Small intestine (tissue), 7 donors: ENCODE measurements around the gene KCNQ5. TPM values are rescaled to one million over a fixed set of nuclear protein-coding genes. Genes with fewer than 3 reads are reported as not detected.
"Not testable (repeated sequence)": the region's sequence is repeated elsewhere in the genome, so short reads cannot be mapped to it uniquely, and the experiment has no call there.

ENCODE experiments used
- DNase-seq, 2 donors: peaks; one replicate each; pipeline versions ENCODE4 v3.0.0 to v3.0.0-alpha.2; 2013
- FAIRE-seq: peaks from 2 replicates; lab custom pipeline; 2012; peaks lifted over from hg19 to GRCh38; lab: Jason Lieb, UNC
- H3K27ac ChIP-seq, 3 donors: one replicate each; pipeline ENCODE4 v1.5.1; 2013; ENCODE audit warnings: low read length in 2 of 3, mild to moderate bottlenecking in 2 of 3, control low read depth in 1 of 3, inconsistent platforms in 1 of 3, low read depth in 1 of 3, moderate library complexity in 1 of 3
- H3K27me3 ChIP-seq, 3 donors: one replicate each; pipeline ENCODE4 v1.6.1; 2013; ENCODE audit warnings: low read length in 3 of 3, inconsistent platforms in 1 of 3; ENCODE audit not compliant: control insufficient read depth in 3 of 3, insufficient read depth in 3 of 3
- H3K36me3 ChIP-seq, 3 donors: one replicate each; pipeline ENCODE4 v1.6.1; 2013; ENCODE audit warnings: low read length in 3 of 3, inconsistent platforms in 1 of 3, low read depth in 1 of 3, mild to moderate bottlenecking in 1 of 3, moderate library complexity in 1 of 3; ENCODE audit not compliant: control insufficient read depth in 3 of 3, insufficient read depth in 2 of 3
- H3K4me1 ChIP-seq, 3 donors: one replicate each; pipeline ENCODE4 v1.6.1; 2013; ENCODE audit warnings: low read length in 2 of 3, inconsistent platforms in 1 of 3, low read depth in 1 of 3, mild to moderate bottlenecking in 1 of 3, moderate library complexity in 1 of 3; ENCODE audit not compliant: control insufficient read depth in 3 of 3, insufficient read depth in 2 of 3
- H3K4me3 ChIP-seq, 3 donors: one replicate each; pipeline ENCODE4 v1.5.1; 2013; ENCODE audit warnings: low read length in 3 of 3, control low read depth in 1 of 3, inconsistent platforms in 1 of 3, low read depth in 1 of 3, mild to moderate bottlenecking in 1 of 3, moderate library complexity in 1 of 3
- H3K9me3 ChIP-seq, 2 donors: one replicate each; pipeline ENCODE4 v1.6.1; 2013; ENCODE audit warnings: low read depth in 1 of 2, low read length in 1 of 2; ENCODE audit not compliant: control insufficient read depth in 2 of 2, insufficient read depth in 1 of 2
- WGBS, 3 donors: extraction: QIAGEN DNeasy Blood & Tissue Kit; methylation state at CpG; one replicate each; pipeline ENCODE4 v1.1.7; 2013; 5-methylcytosine and 5-hydroxymethylcytosine counted together
- polyA plus RNA-seq, 4 donors: library from polyadenylated mRNA; stranded (reverse) in 3 of 4; unstranded in 1 of 4; fragments of 200-250 nt in 3 of 4; fragments of 120-200 nt in 1 of 4; gene quantifications; one replicate each; pipeline versions ENCODE4 v1.2.1 to v1.2.3, GENCODE V29; 2013
- donor health status: healthy with polysubstance abuse.
- donor health status: control.
- donor health status: control.
- donor health status: Bipolar disorder and iron deficiency.
- donor health status: healthy.

Gene KCNQ5
- polyA plus RNA-seq, 4 donors: 0.27 to 0.92 TPM; not detected in 2

- no peaks in the 10 kb centered on the region for H3K27me3 ChIP-seq
- WGBS, 3 donors: 81 to 94% (median 88%) methylated on average over 3 of the region's 3 CpGs
- no peak for FAIRE-seq
Measured at GRCh38 chr6:73227606-73228255, 605.9 kb downstream of the KCNQ5 start.

DNA sequence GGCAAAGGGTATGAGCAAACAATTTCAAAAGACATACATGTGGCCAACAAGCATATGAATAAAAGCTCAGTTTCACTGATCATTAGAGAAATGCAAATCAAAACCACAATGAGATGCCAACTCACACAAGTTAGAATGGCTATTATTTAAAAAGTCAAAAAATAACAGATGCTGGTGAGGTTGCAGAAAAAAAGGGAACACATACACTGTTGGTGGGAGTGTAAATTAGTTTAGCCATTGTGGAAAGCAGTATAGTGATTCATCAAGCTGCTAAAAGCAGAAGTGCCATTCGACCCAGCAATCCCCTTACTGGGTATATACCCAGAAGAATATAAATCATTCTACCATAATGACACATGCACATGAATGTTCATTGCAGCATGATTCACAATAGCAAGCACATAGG, 610.1 kb downstream of the KCNQ5 start:
- no peak overlapping the region for H3K27ac ChIP-seq
- no peaks in the 10 kb centered on the region for H3K4me1 ChIP-seq
- no peaks in the 10 kb centered on the region for H3K36me3 ChIP-seq
- 38 to 61% (median 50%) methylated on average over 1 of the region's 1 CpG for whole genome bisulfite sequencing, 3 donors
- FAIRE-seq: no peak
- H3K27me3 ChIP-seq: no peaks in the 10 kb centered on the region
- no peak overlapping the region for H3K4me3 ChIP-seq
- no peak for DNase-seq
- H3K9me3 ChIP-seq: no peaks in the 10 kb centered on the region

More at GRCh38 chr6:73227606-73228255, 605.9 kb downstream of the KCNQ5 start:
- Histone ChIP-seq H3K36me3 (no peaks in the 10 kb centered on the region), H3K9me3 (no peaks in the 10 kb centered on the region), H3K27ac (no peak overlapping the region), H3K4me3 (no peak overlapping the region), H3K4me1 (no peaks in the 10 kb centered on the region)
- no peak for DNase-seq

DNA sequence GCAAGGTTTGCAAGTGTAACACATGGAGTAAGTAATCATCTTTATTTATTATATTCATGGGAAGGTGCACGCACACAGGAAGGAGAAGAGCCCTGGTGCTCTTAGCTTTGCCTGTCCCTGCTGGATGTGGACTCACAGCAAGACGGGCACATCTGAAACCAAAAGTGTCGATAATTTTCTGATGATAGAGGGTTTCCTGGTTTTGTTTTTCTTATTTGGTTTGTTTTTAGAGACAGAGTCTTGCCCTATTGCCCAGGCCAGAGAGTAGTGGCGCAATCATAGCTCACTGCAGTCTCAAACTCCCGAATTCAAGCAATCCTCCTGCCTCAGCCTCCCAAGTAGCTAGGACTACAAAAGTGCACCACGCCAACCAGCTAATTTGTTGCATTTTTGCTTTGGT, 611.2 kb downstream of the KCNQ5 start:
- 70 to 82% (median 81%) methylated on average over 6 of the region's 6 CpGs for WGBS, 3 donors
- FAIRE-seq (no peak), DNase-seq (no peak)
- H3K36me3 ChIP-seq: no peaks in the 10 kb centered on the region
- H3K4me1 ChIP-seq: no peaks in the 10 kb centered on the region
- H3K9me3 ChIP-seq: no peaks in the 10 kb centered on the region
- H3K27ac ChIP-seq: no peak overlapping the region
- no peaks in the 10 kb centered on the region for H3K27me3 ChIP-seq
- no peak overlapping the region for H3K4me3 ChIP-seq

DNA sequence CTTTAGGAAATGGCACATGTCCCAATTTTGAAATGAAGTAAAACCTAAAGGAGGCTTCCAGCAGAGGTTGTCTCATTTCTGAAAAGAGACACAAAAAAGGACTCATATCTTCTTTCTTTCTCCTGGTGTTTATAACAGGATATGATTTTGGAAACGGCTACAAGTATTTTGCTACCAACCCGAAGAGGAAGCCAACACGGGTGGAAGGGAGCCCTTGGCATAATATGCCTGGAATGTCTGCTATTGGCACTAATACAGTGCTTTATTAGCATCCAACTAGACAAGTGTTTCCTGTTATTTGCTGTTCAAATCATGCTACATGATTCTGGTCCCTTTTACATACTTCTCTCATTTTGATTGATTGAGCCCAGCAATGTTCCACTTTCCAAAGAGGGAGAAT, 612.1 kb downstream of the KCNQ5 start:
- H3K27ac ChIP-seq, H3K4me1 ChIP-seq, H3K9me3 ChIP-seq, H3K36me3 ChIP-seq, H3K4me3 ChIP-seq, H3K27me3 ChIP-seq, DNase-seq, FAIRE-seq: not testable (repeated sequence)
- 61 to 77% (median 72%) methylated on average over 3 of the region's 3 CpGs for WGBS, 3 donors

GRCh38 chr6:73234733-73235132, 612.9 kb downstream of the KCNQ5 start:
- FAIRE-seq (no peak), DNase-seq (no peak)
- Histone ChIP-seq H3K4me1 (no peaks in the 10 kb centered on the region), H3K27me3 (no peaks in the 10 kb centered on the region), H3K4me3 (no peak overlapping the region), H3K9me3 (no peaks in the 10 kb centered on the region), H3K36me3 (no peaks in the 10 kb centered on the region), H3K27ac (no peak overlapping the region)
- WGBS, 3 donors: 70 to 92% (median 88%) methylated on average over 1 of the region's 1 CpG

DNA sequence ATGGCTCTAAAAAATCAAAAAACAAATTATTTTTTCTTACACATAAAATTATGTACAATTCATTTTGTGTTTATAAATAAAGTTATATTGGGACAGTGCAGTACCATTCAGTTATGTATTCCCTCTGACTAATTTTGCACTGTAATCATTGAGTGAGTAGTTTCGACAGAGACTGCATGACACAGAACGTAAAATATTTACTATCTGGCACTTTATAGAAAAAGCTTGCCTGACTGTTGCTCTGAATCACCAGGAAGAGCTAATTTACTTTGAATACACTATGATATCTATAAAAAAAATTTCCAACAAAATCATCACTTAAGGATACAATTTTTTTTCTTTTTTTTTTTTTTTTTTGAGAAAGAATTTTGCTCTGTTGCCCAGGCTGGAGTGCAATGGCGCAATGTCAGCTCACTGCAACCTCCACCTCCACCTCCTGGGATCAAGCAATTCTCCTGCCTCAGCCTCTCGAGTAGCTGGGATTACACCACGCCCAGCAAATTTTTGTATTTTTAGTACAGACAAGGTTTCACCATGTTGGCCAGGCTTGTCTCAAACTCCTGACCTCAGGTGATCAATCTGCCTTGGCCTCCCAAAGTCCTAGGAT, 614.4 kb downstream of the KCNQ5 start:
- H3K27ac ChIP-seq: no peak overlapping the region
- no peaks in the 10 kb centered on the region for H3K9me3 ChIP-seq
- WGBS, 3 donors: 89 to 90% (median 89%) methylated on average over 5 of the region's 5 CpGs
- no peak for FAIRE-seq
- no peaks in the 10 kb centered on the region for H3K27me3 ChIP-seq
- H3K4me3 ChIP-seq: no peak overlapping the region
- no peak for DNase-seq
- no peaks in the 10 kb centered on the region for H3K36me3 ChIP-seq
- H3K4me1 ChIP-seq: no peaks in the 10 kb centered on the region

GRCh38 chr6:73240730-73241129, 618.9 kb downstream of the KCNQ5 start:
- WGBS, 3 donors: 85 to 89% (median 89%) methylated on average over 4 of the region's 4 CpGs
- DNase-seq: no peak
- Histone ChIP-seq H3K4me1 (no peaks in the 10 kb centered on the region), H3K36me3 (no peaks in the 10 kb centered on the region), H3K4me3 (no peak overlapping the region), H3K27me3 (peaks cover 0 to 2% (median 0%) of the 10 kb centered on the region in 3 donors), H3K27ac (no peak overlapping the region), H3K9me3 (no peaks in the 10 kb centered on the region)
- no peak for FAIRE-seq

GRCh38 chr6:73242001-73242400, 620.1 kb downstream of the KCNQ5 start:
- WGBS, 3 donors: 77 to 91% (median 89%) methylated on average over 5 of the region's 5 CpGs
- no peak for FAIRE-seq
- no peaks in the 10 kb centered on the region for H3K9me3 ChIP-seq

More at GRCh38 chr6:73242001-73242400, 620.1 kb downstream of the KCNQ5 start:
- H3K4me3 ChIP-seq: no peak overlapping the region
- no peaks in the 10 kb centered on the region for H3K4me1 ChIP-seq
- no peaks in the 10 kb centered on the region for H3K36me3 ChIP-seq
- DNase-seq: no peak
- no peak overlapping the region for H3K27ac ChIP-seq
- H3K27me3 ChIP-seq: peaks cover 0 to 2% (median 0%) of the 10 kb centered on the region in 3 donors
